DOHH2 (cell line): ENCODE measurements around the gene FGFR3.

ENCODE experiments used
- EZH2phosphoT487 ChIP-seq: fragments of 200-600 bp; sonication (generic); IDR thresholded peaks from 2 replicates; pipeline ENCODE4 v1.6.1; 2017; ENCODE audit warnings: borderline replicate concordance, mild to moderate bottlenecking, antibody characterized with exemption, low read length, moderate library complexity, mixed read lengths
- TF ChIP-seq, protein P1 (sequence below): fragments of 200-600 bp; sonication (generic); IDR thresholded peaks from one replicate; pipeline ENCODE4 v1.5.1; 2014; ENCODE audit warnings: antibody characterized with exemption, mild to moderate bottlenecking, low read depth, low read length; ENCODE audit not compliant: poor library complexity, severe bottlenecking

DNA sequence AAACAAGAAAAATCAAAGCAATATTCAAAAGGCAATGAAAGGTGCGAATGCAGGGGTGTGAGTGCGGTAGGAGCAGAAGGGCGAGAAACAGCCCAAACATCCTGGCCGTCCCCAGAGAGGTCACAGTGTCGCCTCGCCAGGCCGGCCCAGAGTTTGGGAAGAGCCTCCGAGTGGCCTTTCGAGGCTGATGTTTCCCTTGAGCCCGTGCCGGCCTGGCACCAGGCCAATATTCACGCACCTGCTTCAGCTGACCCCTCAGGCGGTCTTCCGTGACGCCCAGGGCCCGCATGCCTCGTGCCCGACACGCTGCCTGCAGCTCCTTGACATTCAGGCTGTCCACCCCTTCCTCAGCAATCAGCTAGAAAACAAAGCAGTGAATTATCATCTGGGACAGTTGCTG is 32.2 kb downstream of the FGFR3 start:
- TF ChIP-seq, protein P1, sequence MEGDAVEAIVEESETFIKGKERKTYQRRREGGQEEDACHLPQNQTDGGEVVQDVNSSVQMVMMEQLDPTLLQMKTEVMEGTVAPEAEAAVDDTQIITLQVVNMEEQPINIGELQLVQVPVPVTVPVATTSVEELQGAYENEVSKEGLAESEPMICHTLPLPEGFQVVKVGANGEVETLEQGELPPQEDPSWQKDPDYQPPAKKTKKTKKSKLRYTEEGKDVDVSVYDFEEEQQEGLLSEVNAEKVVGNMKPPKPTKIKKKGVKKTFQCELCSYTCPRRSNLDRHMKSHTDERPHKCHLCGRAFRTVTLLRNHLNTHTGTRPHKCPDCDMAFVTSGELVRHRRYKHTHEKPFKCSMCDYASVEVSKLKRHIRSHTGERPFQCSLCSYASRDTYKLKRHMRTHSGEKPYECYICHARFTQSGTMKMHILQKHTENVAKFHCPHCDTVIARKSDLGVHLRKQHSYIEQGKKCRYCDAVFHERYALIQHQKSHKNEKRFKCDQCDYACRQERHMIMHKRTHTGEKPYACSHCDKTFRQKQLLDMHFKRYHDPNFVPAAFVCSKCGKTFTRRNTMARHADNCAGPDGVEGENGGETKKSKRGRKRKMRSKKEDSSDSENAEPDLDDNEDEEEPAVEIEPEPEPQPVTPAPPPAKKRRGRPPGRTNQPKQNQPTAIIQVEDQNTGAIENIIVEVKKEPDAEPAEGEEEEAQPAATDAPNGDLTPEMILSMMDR, result no peak
- no peak for TF ChIP-seq EZH2phosphoT487
